GM12878 (cell line): ENCODE measurements around the gene AKT3. TPM values are rescaled to one million over a fixed set of nuclear protein-coding genes. Genes with fewer than 3 reads are reported as not detected.

ENCODE experiments used
- ATAC-seq: fragments of 200-7000 bp; cut with Tn5 transposase; 3 replicates; pipeline ENCODE4 v1.9.1; 2020; ENCODE audit warnings: mild to moderate bottlenecking, moderate library complexity
- BruUV-seq: library from RNA; stranded (reverse); fragments of 400-500 nt; replicated peaks from 2 replicates; lab custom pipeline; 2021; lab: Mats Ljungman, UMichigan
- CTCF ChIA-PET: fragments of 300-600 bp; sonication (Branson Sonifier 250); formaldehyde crosslinking; extraction: SDS; loops from one replicate; lab custom pipeline; 2021; ENCODE audit warnings: inconsistent platforms; lab: Yijun Ruan, JAX
- POLR2A ChIA-PET: fragments of 350-600 bp; formaldehyde crosslinking; extraction: SDS; loops from one replicate; lab custom pipeline; 2021; ENCODE audit warnings: inconsistent platforms; lab: Charles Lee
- RAD21 ChIA-PET: fragments of 300-600 bp; sonication (Branson Sonifier 250); formaldehyde crosslinking; loops from one replicate; lab custom pipeline; 2023; ENCODE audit warnings: antibody characterized with exemption; ENCODE audit not compliant: unreplicated experiment; lab: Charles Lee
- SMC1A ChIA-PET: fragments of 300-600 bp; sonication (Branson Sonifier 250); formaldehyde crosslinking; loops from one replicate; lab custom pipeline; 2023; ENCODE audit not compliant: unreplicated experiment, uncharacterized antibody; lab: Charles Lee
- DNase-seq: peaks from one replicate; pipeline ENCODE4 v3.0.0-alpha.2; 2011; ENCODE audit warnings: low read depth, low spot score
- FAIRE-seq: peaks from 3 replicates; lab custom pipeline; 2011; peaks lifted over from hg19 to GRCh38; lab: Jason Lieb, UNC
- H2AFZ ChIP-seq: 2 replicates; pipeline ENCODE4 v1.6.0; 2011; ENCODE audit warnings: low read depth, low read length, control low read depth; ENCODE audit not compliant: control insufficient read depth
- H3K27ac ChIP-seq: 2 replicates; pipeline ENCODE4 v1.5.1; 2011; ENCODE audit warnings: control low read depth; ENCODE audit not compliant: control insufficient read depth, insufficient read depth
- H3K27me3 ChIP-seq, 2 experiments: replicated peaks in 1 of 2; 2 replicates each; pipeline versions ENCODE4 v1.6.0 to v1.6.1; 2011; ENCODE audit warnings: low read length in 1 of 2; ENCODE audit not compliant: control insufficient read depth in 2 of 2, insufficient read depth in 2 of 2
- H3K36me3 ChIP-seq, 2 experiments: 2 replicates each; pipeline ENCODE4 v1.5.1; 2011; ENCODE audit warnings: low read length in 1 of 2; ENCODE audit not compliant: control insufficient read depth in 2 of 2, insufficient read depth in 2 of 2
- H3K4me1 ChIP-seq: 2 replicates; pipeline ENCODE4 v1.6.1; 2011; ENCODE audit warnings: mild to moderate bottlenecking, low read length, moderate library complexity, mixed read lengths; ENCODE audit not compliant: control insufficient read depth, insufficient read depth
- H3K4me2 ChIP-seq: 2 replicates; pipeline ENCODE4 v1.6.0; 2011; ENCODE audit warnings: control low read depth; ENCODE audit not compliant: control insufficient read depth, insufficient read depth
- H3K4me3 ChIP-seq: fragments of 200-600 bp; sonication (generic); 2 replicates; pipeline ENCODE4 v1.5.1; 2016
- H3K79me2 ChIP-seq: 2 replicates; pipeline ENCODE4 v1.6.0; 2011; ENCODE audit warnings: low read length; ENCODE audit not compliant: control insufficient read depth, insufficient read depth
- H3K9ac ChIP-seq: 2 replicates; pipeline ENCODE4 v1.8.0; 2011; ENCODE audit warnings: low read length, control low read depth, mixed read lengths; ENCODE audit not compliant: control insufficient read depth, insufficient read depth
- H3K9me3 ChIP-seq: replicated peaks from 3 replicates; pipeline ENCODE4 v1.5.1; 2011; ENCODE audit warnings: mild to moderate bottlenecking, low read length; ENCODE audit not compliant: control insufficient read depth, insufficient read depth
- H4K20me1 ChIP-seq: 2 replicates; pipeline ENCODE4 v1.6.0; 2011; ENCODE audit not compliant: control insufficient read depth, insufficient read depth
- ASH2L ChIP-seq: fragments of 300-600, 200-600 bp; sonication (generic); IDR thresholded peaks from 2 replicates; pipeline ENCODE4 v1.6.1; 2017; ENCODE audit warnings: low read depth, mild to moderate bottlenecking, borderline replicate concordance
- ATF3 ChIP-seq: IDR thresholded peaks from 2 replicates; pipeline ENCODE4 v1.6.1; 2011; ENCODE audit warnings: low read depth, mild to moderate bottlenecking, low read length, moderate library complexity, borderline replicate concordance; ENCODE audit errors: extremely low read depth
- BHLHE40 ChIP-seq, 2 experiments: fragments of 450-650 bp in 1 of 2; IDR thresholded peaks; 2 replicates each; pipeline ENCODE4 v1.6.1; 2011 to 2017; ENCODE audit warnings: low read depth in 2 of 2, borderline replicate concordance in 1 of 2, improper control_type of control experiment in 1 of 2, low read length in 1 of 2, mild to moderate bottlenecking in 1 of 2
- CBFB ChIP-seq: IDR thresholded peaks from 2 replicates; pipeline ENCODE4 v1.6.1; 2016; ENCODE audit warnings: antibody characterized with exemption, low read depth
- HCFC1 ChIP-seq: fragments of 150-350 bp; IDR thresholded peaks from 2 replicates; pipeline ENCODE4 v1.6.1; 2014; ENCODE audit warnings: low read length
- HDAC6 ChIP-seq: fragments of 200-600 bp; sonication (generic); IDR thresholded peaks from one replicate; pipeline ENCODE4 v1.8.0; 2017; ENCODE audit warnings: antibody characterized with exemption; ENCODE audit not compliant: unreplicated experiment
- JUNB ChIP-seq: IDR thresholded peaks from 2 replicates; pipeline ENCODE4 v1.6.1; 2016; ENCODE audit warnings: antibody characterized with exemption, mild to moderate bottlenecking
- LARP7 ChIP-seq: fragments of 450-650 bp; IDR thresholded peaks from 2 replicates; pipeline ENCODE4 v1.6.1; 2017; ENCODE audit warnings: mild to moderate bottlenecking
- MTA3 ChIP-seq: IDR thresholded peaks from 2 replicates; pipeline ENCODE4 v1.6.1; 2012; ENCODE audit warnings: low read length, inconsistent platforms, borderline replicate concordance
- NFYB ChIP-seq: IDR thresholded peaks from 2 replicates; pipeline ENCODE4 v1.6.1; 2011; ENCODE audit warnings: low read depth, mild to moderate bottlenecking, low read length, improper control_type of control experiment, moderate library complexity; ENCODE audit not compliant: insufficient read depth
- NKRF ChIP-seq: fragments of 450-650 bp; conservative IDR thresholded peaks from 2 replicates; pipeline ENCODE4 v1.6.1; 2017; ENCODE audit warnings: mild to moderate bottlenecking, moderate library complexity
- NRF1 ChIP-seq: conservative IDR thresholded peaks from 2 replicates; pipeline ENCODE4 v1.6.1; 2011; ENCODE audit warnings: mild to moderate bottlenecking, low read depth, low read length, improper control_type of control experiment
- POLR2AphosphoS5 ChIP-seq: IDR thresholded peaks from 2 replicates; pipeline ENCODE4 v1.6.1; 2011; ENCODE audit warnings: mild to moderate bottlenecking, low read length, inconsistent platforms
- PRDM15 ChIP-seq: fragments of 450-650 bp; formaldehyde crosslinking; IDR thresholded peaks from 2 replicates; pipeline ENCODE4 v1.4.0; 2020; ENCODE audit warnings: mild to moderate bottlenecking, moderate library complexity
- SMC3 ChIP-seq: IDR thresholded peaks from 2 replicates; pipeline ENCODE4 v1.6.1; 2011; ENCODE audit warnings: low read length, improper control_type of control experiment, borderline replicate concordance
- ZNF217 ChIP-seq: fragments of 450-650 bp; IDR thresholded peaks from 2 replicates; pipeline ENCODE4 v1.6.1; 2017; ENCODE audit warnings: antibody characterized with exemption, mild to moderate bottlenecking
- ZNF384 ChIP-seq: IDR thresholded peaks from 2 replicates; pipeline ENCODE4 v1.6.1; 2012; ENCODE audit warnings: low read depth, mild to moderate bottlenecking, low read length, improper control_type of control experiment, borderline replicate concordance
- WGBS: methylation state at CpG from one replicate; pipeline ENCODE4 v1.1.6; 2016; ENCODE audit warnings: low lambda C conversion rate; ENCODE audit not compliant: insufficient replicate concordance, insufficient coverage; ENCODE audit errors: missing lambda C conversion rate; 5-methylcytosine and 5-hydroxymethylcytosine counted together
- in situ Hi-C: fragments of 300-500 bp; cut with MboI; formaldehyde crosslinking; loops from 9 replicates; pipeline ENCODE4 v1.14.3; 2018; ENCODE audit warnings: mixed read lengths
- intact Hi-C: fragments of 100-400 bp; cut with micrococcal nuclease; formaldehyde crosslinking; loops from one replicate; pipeline ENCODE4 v1.14.2; 2022; ENCODE audit not compliant: unreplicated experiment
- polyA plus RNA-seq, 11 experiments: library from polyadenylated mRNA; depleted of rRNA in 4 of 11; unstranded in 6 of 11; stranded (reverse) in 5 of 11; fragments of >200 nt; fragmentation: Nextera tagmentation in 4 of 11; fragmentation: Illumina TruSeq in 1 of 11; extraction: Ambion mirVana in 4 of 11; extraction: Trizol in 1 of 11; gene quantifications; 1 replicate in 1 of 11; 2 replicates in 10 of 11; pipeline versions ENCODE4 v1.2.1 to v1.2.3, GENCODE V29; 2011 to 2016; ENCODE audit warnings: inconsistent platforms in 2 of 11, missing spikeins in 2 of 11, low read depth in 1 of 11
- total RNA-seq, 4 experiments: library from RNA; depleted of rRNA in 3 of 4; stranded (reverse); fragments of >200 nt in 3 of 4; fragmentation: Illumina TruSeq in 1 of 4; extraction: Trizol in 1 of 4; gene quantifications; 2 replicates each; pipeline versions ENCODE4 v1.2.1 to v1.2.3, GENCODE V29; 2013 to 2021

The AKT3 gene
- total and polyA plus RNA-seq, 10 of the 15 experiments (the other 5 are each of a cell fraction or from before 2014, with no cell fraction given), result 0.03 to 0.56 (median 0.19) TPM

GRCh38 chr1:243529512-243529911 lies 320.5 kb downstream of the AKT3 start (continued):
- TF ChIP-seq POLR2AphosphoS5 (no peak), ATF3 (no peak), HCFC1 (no peak), ZNF384 (no peak), LARP7 (no peak), MTA3 (no peak), SMC3 (no peak), NFYB (no peak), CBFB (no peak)
- TF ChIP-seq, all 136 proteins: peak for 0

GRCh38 chr1:243528459-243529121 lies 321.5 kb downstream of the AKT3 start:
- no peaks in the 10 kb centered on the region for H3K36me3 ChIP-seq
- intact Hi-C loops, result no loop called here
- ChIA-PET POLR2A (interaction anchor here (0.6 to 0.7 kb wide), 2 partner anchors 117 to 127 kb away, joined by 3 to 4 read pairs; no protein-coding TSS in a partner anchor), SMC1A (no interaction called here), RAD21 (no interaction called here), CTCF (interaction anchor here (0.8 kb wide), 1 partner anchor 8 kb away, joined by 3 read pairs; no protein-coding TSS in a partner anchor)
- no peak overlapping the region for H2AFZ ChIP-seq
- H3K9ac ChIP-seq, result no peak overlapping the region
- ATAC-seq, result no peak
- no peaks in the 10 kb centered on the region for H3K9me3 ChIP-seq
- DNase-seq, result no peak
- no peak overlapping the region for H3K4me2 ChIP-seq
- no peaks in the 10 kb centered on the region for H3K4me1 ChIP-seq
- 96% methylated on average over 2 of the region's 2 CpGs for WGBS
- H3K4me3 ChIP-seq, result no peak overlapping the region
- BruUV-seq, result no TSS peak
- peak; percentile 52 for FAIRE-seq
- TF ChIP-seq JUNB, result no peak
- no peak for TF ChIP-seq ZNF217
- no peak for TF ChIP-seq HDAC6
- TF ChIP-seq ASH2L, result no peak
- no peak for TF ChIP-seq NKRF
- TF ChIP-seq PRDM15, result no peak
- TF ChIP-seq BHLHE40 (IDR thresholded peaks at IDR 0.05; ENCODE audit: borderline replicate concordance in 1 of 2, low read depth in 2 of 2, low read length in 1 of 2), result no peak
- no peak for TF ChIP-seq NRF1
- H3K79me2 ChIP-seq, result no peaks in the 10 kb centered on the region
- in situ Hi-C loops, result no loop called here
- H3K27me3 ChIP-seq, result no peaks in the 10 kb centered on the region
- no peak overlapping the region for H3K27ac ChIP-seq
- no peaks in the 10 kb centered on the region for H4K20me1 ChIP-seq
